A673 (cell line): ENCODE data around the gene HHEX.

Experiments
- CTCF ChIP-seq: fragments of 300-800, 200-600 bp; sonication (generic); conservative IDR thresholded peaks from 2 replicates; pipeline ENCODE4 v1.5.1; 2017; ENCODE audit warnings: low read depth, mild to moderate bottlenecking, antibody characterized with exemption, low read length, moderate library complexity, mixed read lengths
- EZH2 ChIP-seq: fragments of 200-600 bp; sonication (generic); IDR thresholded peaks from 2 replicates; pipeline ENCODE4 v1.6.1; 2017; ENCODE audit warnings: borderline replicate concordance, low read depth, mild to moderate bottlenecking, mixed read lengths, antibody characterized with exemption, low read length; ENCODE audit not compliant: poor library complexity, severe bottlenecking

GRCh38 chr10:92740762-92741161 lies 51.0 kb downstream of the HHEX start:
- no peak for TF ChIP-seq CTCF
- no peak for TF ChIP-seq EZH2
